ENCODE data around the gene ZFHX3.

ZFHX3 gene

DNA sequence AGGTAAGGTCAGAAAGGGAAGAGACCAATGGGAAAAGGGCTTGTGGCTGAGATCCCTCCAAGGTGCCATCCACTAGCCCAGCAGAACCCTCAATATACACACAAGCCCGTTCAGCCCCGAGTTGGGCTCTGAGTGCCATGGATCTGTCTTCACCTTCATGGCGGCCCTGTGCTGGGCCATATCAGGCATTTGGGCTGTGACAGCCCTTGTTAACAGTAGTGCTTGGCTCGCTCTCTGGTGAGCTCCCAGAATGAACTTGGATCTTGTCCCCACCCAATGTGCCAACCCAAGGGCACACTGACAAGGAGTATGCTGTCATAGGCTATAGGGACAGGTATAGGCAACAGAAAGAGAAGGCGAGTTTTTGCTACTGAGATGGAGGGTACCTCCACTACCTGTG, 182.7 kb downstream of the ZFHX3 start:
- DNase-seq, result peak in 1 of 2 donors; percentile 54
- no peak overlapping the region for H3K4me3 ChIP-seq
- peaks cover 0 to 21% (median 11%) of the 10 kb centered on the region in 4 donors for H3K4me1 ChIP-seq
- no peaks in the 10 kb centered on the region for H3K27me3 ChIP-seq
- TF ChIP-seq, protein P1, sequence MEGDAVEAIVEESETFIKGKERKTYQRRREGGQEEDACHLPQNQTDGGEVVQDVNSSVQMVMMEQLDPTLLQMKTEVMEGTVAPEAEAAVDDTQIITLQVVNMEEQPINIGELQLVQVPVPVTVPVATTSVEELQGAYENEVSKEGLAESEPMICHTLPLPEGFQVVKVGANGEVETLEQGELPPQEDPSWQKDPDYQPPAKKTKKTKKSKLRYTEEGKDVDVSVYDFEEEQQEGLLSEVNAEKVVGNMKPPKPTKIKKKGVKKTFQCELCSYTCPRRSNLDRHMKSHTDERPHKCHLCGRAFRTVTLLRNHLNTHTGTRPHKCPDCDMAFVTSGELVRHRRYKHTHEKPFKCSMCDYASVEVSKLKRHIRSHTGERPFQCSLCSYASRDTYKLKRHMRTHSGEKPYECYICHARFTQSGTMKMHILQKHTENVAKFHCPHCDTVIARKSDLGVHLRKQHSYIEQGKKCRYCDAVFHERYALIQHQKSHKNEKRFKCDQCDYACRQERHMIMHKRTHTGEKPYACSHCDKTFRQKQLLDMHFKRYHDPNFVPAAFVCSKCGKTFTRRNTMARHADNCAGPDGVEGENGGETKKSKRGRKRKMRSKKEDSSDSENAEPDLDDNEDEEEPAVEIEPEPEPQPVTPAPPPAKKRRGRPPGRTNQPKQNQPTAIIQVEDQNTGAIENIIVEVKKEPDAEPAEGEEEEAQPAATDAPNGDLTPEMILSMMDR (IDR thresholded peaks at IDR 0.05), result no peak
- H3K27ac ChIP-seq, result no peak overlapping the region
- no peaks in the 10 kb centered on the region for H3K9me3 ChIP-seq
- H3K36me3 ChIP-seq, result peaks cover 13 to 21% (median 18%) of the 10 kb centered on the region in 3 donors
- intact Hi-C loops (cut with DNase I; ENCODE audit: low total_unique reads), result no loop called here

DNA sequence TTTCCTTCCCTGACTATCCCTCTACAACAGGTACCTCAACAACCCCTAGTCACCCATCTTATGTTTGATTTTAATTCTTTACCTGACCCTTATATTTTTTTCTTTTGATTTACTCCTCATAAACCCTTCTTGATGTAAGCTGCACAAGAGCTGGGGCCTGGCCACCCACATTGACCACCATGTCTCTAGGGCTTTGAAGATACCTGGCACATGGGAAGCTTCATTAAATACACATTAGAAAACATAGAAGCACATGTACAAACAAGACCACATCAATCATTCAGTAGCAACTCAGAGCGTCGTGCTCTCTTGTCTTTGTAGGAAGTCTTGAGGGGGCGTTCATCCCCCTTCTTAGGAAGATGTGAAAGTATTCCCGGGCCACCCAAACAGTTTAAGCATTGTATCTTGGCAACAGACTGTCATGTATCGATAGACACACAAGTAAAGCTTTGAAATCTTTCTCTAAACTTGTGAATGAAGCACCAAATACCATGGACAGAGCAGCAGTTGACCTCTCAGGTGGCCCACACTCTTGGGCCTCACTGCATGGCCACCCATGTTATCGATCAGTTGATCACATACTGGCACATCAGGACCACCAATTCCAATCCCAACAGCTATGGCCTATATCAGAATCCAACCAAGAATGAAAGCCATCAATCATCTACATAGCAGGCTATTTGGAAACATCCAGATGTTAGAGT, 183.6 kb downstream of the ZFHX3 start:
- DNase-seq, result peak in 1 of 2 donors; percentile 3
- TF ChIP-seq, protein P1 (IDR thresholded peaks at IDR 0.05), result no peak
- Histone ChIP-seq H3K27me3 (no peaks in the 10 kb centered on the region), H3K4me1 (peaks cover 0 to 31% (median 18%) of the 10 kb centered on the region in 4 donors), H3K4me3 (no peak overlapping the region), H3K27ac (no peak overlapping the region), H3K36me3 (peaks cover 13 to 21% (median 18%) of the 10 kb centered on the region in 3 donors), H3K9me3 (no peaks in the 10 kb centered on the region)
- intact Hi-C loops (cut with DNase I; ENCODE audit: low total_unique reads), result no loop called here

DNA sequence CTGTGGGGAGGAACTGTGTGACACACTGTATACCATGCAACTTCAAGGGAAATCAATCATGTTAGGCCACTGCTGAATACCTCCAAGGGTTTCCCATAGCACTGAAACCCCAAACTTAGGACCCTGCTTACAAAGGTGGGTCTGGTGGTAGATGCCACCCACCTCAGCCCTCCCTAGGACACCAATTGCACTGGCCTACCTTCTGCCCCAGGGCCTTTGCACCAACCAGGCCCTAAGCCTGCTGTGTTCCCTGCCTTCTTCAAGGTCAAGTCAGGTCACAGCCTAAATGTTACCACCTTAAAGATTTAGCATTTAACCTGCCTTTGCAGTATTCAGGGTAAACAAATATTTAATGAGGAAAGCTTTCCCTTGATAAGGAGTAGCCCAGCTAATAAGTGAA, 185.8 kb downstream of the ZFHX3 start:
- Histone ChIP-seq H3K9me3 (no peaks in the 10 kb centered on the region), H3K27ac (peak overlapping the region in 1 of 2 donors; percentile 99), H3K4me1 (peaks cover 0 to 53% (median 32%) of the 10 kb centered on the region in 4 donors), H3K36me3 (peaks cover 13 to 19% (median 16%) of the 10 kb centered on the region in 3 donors), H3K27me3 (no peaks in the 10 kb centered on the region), H3K4me3 (no peak overlapping the region)
- intact Hi-C loops (cut with DNase I; ENCODE audit: low total_unique reads), result no loop called here
- TF ChIP-seq, protein P1 (IDR thresholded peaks at IDR 0.05), result no peak
- DNase-seq, result peak in 1 of 2 donors; percentile 11

DNA sequence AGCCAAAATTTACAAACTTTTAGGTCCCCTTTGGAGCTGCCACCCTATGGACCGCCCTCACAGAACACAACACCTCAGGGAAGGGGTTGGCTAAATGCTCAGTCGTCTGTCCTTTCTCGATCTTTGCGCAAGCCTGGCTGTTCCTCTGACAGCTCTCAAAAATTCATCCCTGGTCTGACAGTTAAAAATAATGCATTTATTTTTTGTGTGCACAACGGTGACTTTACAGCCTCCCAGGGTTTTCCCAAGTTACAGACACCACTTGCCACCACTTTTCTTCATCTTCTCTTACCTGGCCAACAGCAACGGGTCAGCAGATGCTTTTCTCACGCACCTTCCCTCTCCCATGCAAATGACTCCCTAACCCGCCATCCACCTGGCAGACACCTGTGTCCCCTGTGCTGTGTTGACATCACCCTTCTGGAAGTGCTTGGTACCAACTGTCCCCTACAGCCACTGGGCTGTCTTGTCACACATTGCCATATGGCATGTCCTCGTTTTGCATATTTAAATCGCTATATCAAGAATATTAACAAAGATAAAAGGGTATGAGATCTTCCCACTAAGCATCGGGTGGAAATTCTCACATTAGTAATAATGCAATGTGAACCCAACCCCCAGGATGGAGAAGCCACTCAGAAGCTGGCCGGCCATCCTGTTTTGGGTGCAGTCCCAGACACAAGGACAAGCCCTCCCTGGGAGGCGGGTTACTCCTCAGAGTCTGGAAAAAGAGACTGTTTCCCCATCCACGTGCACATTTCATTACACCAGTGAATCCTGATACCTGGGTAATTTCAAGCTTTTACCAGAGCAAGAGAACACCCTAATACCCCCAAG, 187.0 kb downstream of the ZFHX3 start:
- Histone ChIP-seq H3K4me1 (peaks cover 0 to 64% (median 34%) of the 10 kb centered on the region in 4 donors), H3K9me3 (no peaks in the 10 kb centered on the region), H3K4me3 (no peak overlapping the region), H3K27ac (peak overlapping the region; percentile 84 to 99), H3K36me3 (peaks cover 6 to 11% (median 8%) of the 10 kb centered on the region in 3 donors), H3K27me3 (no peaks in the 10 kb centered on the region)
- peak in 1 of 2 donors; percentile 67 for DNase-seq
- intact Hi-C loops (cut with DNase I; ENCODE audit: low total_unique reads), result no loop called here
- TF ChIP-seq, protein P1 (IDR thresholded peaks at IDR 0.05), result no peak

DNA sequence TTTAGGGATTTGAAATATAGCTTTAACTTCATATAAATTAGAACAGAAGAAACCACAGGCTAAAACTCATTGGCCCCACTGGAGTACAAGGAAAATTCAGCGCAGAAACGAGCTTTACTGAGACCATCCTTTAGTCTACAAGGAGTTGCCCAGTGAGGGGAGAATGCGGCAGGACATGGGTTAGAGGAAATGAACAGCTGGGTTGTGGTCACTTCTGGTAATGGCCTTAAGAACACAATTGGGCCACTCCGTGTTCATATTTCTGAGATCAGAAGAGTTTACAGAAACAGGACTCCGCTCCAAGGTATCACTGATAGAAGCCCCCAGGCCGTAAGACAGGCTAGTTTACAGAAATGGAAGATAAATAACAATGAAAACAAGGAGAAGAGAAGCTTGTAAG, 188.3 kb downstream of the ZFHX3 start:
- Histone ChIP-seq H3K9me3 (no peaks in the 10 kb centered on the region), H3K4me3 (peak overlapping the region in 1 of 2 donors; percentile 34), H3K27ac (peak overlapping the region; percentile 84 to 99), H3K36me3 (no peaks in the 10 kb centered on the region), H3K4me1 (peaks cover 0 to 71% (median 34%) of the 10 kb centered on the region in 4 donors), H3K27me3 (no peaks in the 10 kb centered on the region)
- intact Hi-C loops (cut with DNase I; ENCODE audit: low total_unique reads), result no loop called here
- TF ChIP-seq, protein P1 (IDR thresholded peaks at IDR 0.05), result no peak
- no peak for DNase-seq
